Stimulated activated effector memory CD8-positive, alpha-beta T cell treated with anti-CD3 and anti-CD28 coated beads, Interleukin-12 subunit alpha, Interleukin-12 subunit beta, amount 100 ng/mL, for 72 hours (primary cell): ENCODE results near the gene GFOD1.
"Not testable (repeated sequence)": the region's sequence is repeated elsewhere in the genome, so short reads cannot be mapped to it uniquely, and the experiment has no call there.

ENCODE experiments used
- ATAC-seq: fragments of 150-1000 bp; cut with Tn5 transposase; 2 replicates; pipeline ENCODE4 v1.10.0; 2021
- DNase-seq, 2 donors: peaks; one replicate each; pipeline ENCODE4 v3.0.0; 2021 to 2022; ENCODE audit warnings: low spot score in 2 of 2
- H3K27ac Mint-ChIP-seq: one replicate; pipeline ENCODE4 v1.8.0; 2022; ENCODE audit warnings: mild to moderate bottlenecking, mixed read lengths
- H3K36me3 Mint-ChIP-seq: one replicate; pipeline ENCODE4 v1.8.0; 2022; ENCODE audit warnings: mild to moderate bottlenecking, mixed read lengths
- H3K4me1 Mint-ChIP-seq: one replicate; pipeline ENCODE4 v1.8.0; 2022; ENCODE audit warnings: mixed read lengths
- H3K4me3 Mint-ChIP-seq: one replicate; pipeline ENCODE4 v1.8.0; 2022; ENCODE audit warnings: mild to moderate bottlenecking, mixed read lengths
- H3K9me3 Mint-ChIP-seq: one replicate; pipeline ENCODE4 v1.8.0; 2022; ENCODE audit warnings: mixed read lengths

Gene GFOD1

GRCh38 chr6:13331516-13332348 lies 155.7 kb downstream of the GFOD1 start:
- DNase-seq: no peak

DNA sequence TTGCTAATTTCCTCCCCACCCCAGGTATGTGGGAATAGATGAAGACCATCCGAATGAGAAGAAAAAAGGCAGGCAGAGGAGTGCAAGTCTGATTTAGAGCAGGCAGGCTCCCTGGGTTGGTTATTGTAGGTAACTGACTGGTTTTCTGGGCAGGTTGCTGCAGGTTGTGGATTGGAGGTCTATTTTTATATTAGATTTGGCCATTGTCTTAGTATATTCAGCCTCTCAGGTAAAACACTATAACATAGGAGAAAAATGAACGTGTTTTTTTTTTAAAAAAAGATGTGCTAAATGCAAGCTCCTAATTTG lies 158.6 kb downstream of the GFOD1 start:
- Mint-ChIP-seq H3K36me3 (peaks cover 19% of the 10 kb centered on the region), H3K27ac (peak overlapping the region; percentile 92), H3K9me3 (no peaks in the 10 kb centered on the region), H3K4me3 (peak overlapping the region; percentile 85), H3K4me1 (peaks cover 12% of the 10 kb centered on the region)
- ATAC-seq (no peak), DNase-seq (no peak)

More at GRCh38 chr6:13331516-13332348, 155.7 kb downstream of the GFOD1 start:
- peaks cover 12% of the 10 kb centered on the region for H3K4me1 Mint-ChIP-seq
- no peak overlapping the region for H3K27ac Mint-ChIP-seq
- no peaks in the 10 kb centered on the region for H3K9me3 Mint-ChIP-seq
- peaks cover under 1% of the 10 kb centered on the region for H3K36me3 Mint-ChIP-seq
- H3K4me3 Mint-ChIP-seq: no peak overlapping the region
- ATAC-seq: no peak

GRCh38 chr6:13328076-13328874 lies 159.1 kb downstream of the GFOD1 start, which contains the start of gene TBC1D7:
Gene TBC1D7 (minus strand): TSS chr6:13328537. CDS start chr6:13326898, 1,639 bp downstream.
- Mint-ChIP-seq H3K4me1 (peaks cover 12% of the 10 kb centered on the region), H3K4me3 (peak within 1 kb of the TSS; percentile 85), H3K9me3 (no peaks in the 10 kb centered on the region), H3K27ac (peak within 1 kb of the TSS; percentile 92), H3K36me3 (peaks cover 24% of the 10 kb centered on the region)
- peak; percentile 94 to 96 for DNase-seq
- ATAC-seq: peak; percentile 93

DNA sequence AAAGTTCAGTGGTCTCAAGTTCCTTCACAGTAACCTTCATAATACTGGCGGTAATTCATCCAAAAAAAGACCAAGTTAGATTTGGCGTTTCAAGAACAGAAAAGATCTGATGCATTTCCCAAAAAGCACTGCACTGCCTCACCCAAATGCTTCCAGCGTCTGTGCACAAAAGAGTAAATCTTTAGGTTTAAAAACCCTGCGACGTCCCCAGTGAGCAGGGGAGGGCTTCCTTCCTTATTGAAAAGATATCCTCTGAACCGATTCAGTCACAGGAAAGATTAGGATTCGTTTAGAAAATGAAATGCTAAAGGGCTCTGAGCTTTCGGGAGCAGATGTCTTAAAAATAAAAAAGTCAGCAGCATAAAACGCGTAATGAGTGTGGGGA lies 159.7 kb downstream of the GFOD1 start:
- no peak for DNase-seq
- H3K4me1 Mint-ChIP-seq: peaks cover 12% of the 10 kb centered on the region

GRCh38 chr6:13326031-13326586 lies 161.3 kb downstream of the GFOD1 start:
- H3K9me3 Mint-ChIP-seq, H3K27ac Mint-ChIP-seq, ATAC-seq, H3K4me3 Mint-ChIP-seq, DNase-seq: not testable (repeated sequence)
- peaks cover 12% of the 10 kb centered on the region for H3K4me1 Mint-ChIP-seq
- H3K36me3 Mint-ChIP-seq: peaks cover 41% of the 10 kb centered on the region

More for the DNA sequence above, 159.7 kb downstream of the GFOD1 start:
- Mint-ChIP-seq H3K9me3 (no peaks in the 10 kb centered on the region), H3K36me3 (peaks cover 30% of the 10 kb centered on the region), H3K27ac (peak overlapping the region; percentile 92), H3K4me3 (peak overlapping the region; percentile 85)
- ATAC-seq: no peak

DNA sequence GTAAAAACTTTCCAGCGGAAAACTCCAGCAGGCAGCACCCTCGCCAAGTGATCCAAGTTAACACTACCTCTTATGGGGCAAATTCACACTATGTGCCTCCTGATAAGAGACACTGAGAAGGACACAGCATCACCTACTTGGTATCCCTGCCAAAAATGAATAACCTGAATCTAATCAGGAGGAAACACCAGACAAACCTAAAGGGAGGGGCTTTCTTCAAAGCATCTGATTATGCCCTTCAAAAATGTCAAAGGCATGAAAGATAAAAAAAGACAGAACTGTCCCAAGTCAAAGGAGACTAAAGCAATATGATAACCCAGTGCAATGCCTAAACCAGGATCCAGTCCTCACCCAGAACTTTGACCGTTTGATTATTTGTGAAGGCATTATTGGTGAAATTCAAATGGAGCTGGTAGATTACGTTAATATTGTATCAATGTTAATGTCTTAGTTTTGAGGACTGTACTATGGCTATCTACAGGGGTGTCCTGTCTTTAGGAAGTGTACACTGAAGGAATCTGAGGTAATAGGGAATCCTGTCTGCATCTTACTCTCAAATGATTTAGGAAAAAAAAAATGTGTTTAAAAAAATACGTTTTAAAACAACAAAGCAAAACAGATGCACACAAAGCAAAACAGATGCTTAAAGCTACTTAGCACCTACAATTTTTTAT lies 167.4 kb downstream of the GFOD1 start:
- ATAC-seq (no peak), DNase-seq (peak in 1 of 2 donors; percentile 8)
- no peaks in the 10 kb centered on the region for H3K9me3 Mint-ChIP-seq
- H3K4me1 Mint-ChIP-seq: no peaks in the 10 kb centered on the region
- no peak overlapping the region for H3K4me3 Mint-ChIP-seq
- H3K27ac Mint-ChIP-seq: no peak overlapping the region
- peaks cover 93% of the 10 kb centered on the region for H3K36me3 Mint-ChIP-seq

GRCh38 chr6:13318821-13319220 lies 168.6 kb downstream of the GFOD1 start:
- no peak for ATAC-seq
- H3K9me3 Mint-ChIP-seq: no peaks in the 10 kb centered on the region
- H3K4me3 Mint-ChIP-seq: no peak overlapping the region
- H3K27ac Mint-ChIP-seq: no peak overlapping the region
- H3K36me3 Mint-ChIP-seq: peaks cover 93% of the 10 kb centered on the region
- DNase-seq: no peak
- no peaks in the 10 kb centered on the region for H3K4me1 Mint-ChIP-seq

GRCh38 chr6:13315896-13316295 lies 171.5 kb downstream of the GFOD1 start:
- no peak for ATAC-seq
- H3K27ac Mint-ChIP-seq: no peak overlapping the region
- H3K4me1 Mint-ChIP-seq: no peaks in the 10 kb centered on the region
- DNase-seq: no peak
- no peak overlapping the region for H3K4me3 Mint-ChIP-seq
- H3K9me3 Mint-ChIP-seq: no peaks in the 10 kb centered on the region
- H3K36me3 Mint-ChIP-seq: peaks cover 97% of the 10 kb centered on the region

DNA sequence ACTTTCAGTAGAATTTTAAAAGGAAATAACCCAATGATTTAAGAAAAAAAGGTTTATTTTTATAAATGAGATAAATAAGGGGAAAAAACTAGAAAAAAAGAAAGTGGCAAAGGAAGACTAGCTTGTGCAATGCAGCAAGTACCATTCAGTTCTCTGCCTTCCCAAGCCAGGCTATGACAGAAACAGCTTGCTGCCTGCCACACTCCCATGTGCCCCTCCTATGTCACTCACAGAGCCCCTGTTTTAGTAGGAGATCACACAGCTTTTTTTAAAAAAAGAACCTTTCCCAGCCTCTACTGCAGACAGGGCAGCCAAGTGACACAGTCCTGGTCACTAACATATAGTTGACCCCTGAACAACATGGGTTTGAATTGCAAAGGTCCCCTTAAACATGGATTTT lies 172.6 kb downstream of the GFOD1 start:
- Mint-ChIP-seq H3K4me1 (no peaks in the 10 kb centered on the region), H3K9me3 (no peaks in the 10 kb centered on the region), H3K27ac (no peak overlapping the region), H3K4me3 (no peak overlapping the region), H3K36me3 (peaks cover 88% of the 10 kb centered on the region)
- no peak for DNase-seq
- ATAC-seq: no peak

- H3K4me3 Mint-ChIP-seq: no peak overlapping the region
- no peaks in the 10 kb centered on the region for H3K9me3 Mint-ChIP-seq
- no peaks in the 10 kb centered on the region for H3K4me1 Mint-ChIP-seq
- no peak overlapping the region for H3K27ac Mint-ChIP-seq
- ATAC-seq: no peak
- peaks cover 69% of the 10 kb centered on the region for H3K36me3 Mint-ChIP-seq
- DNase-seq: no peak
These were observed 176.2 kb downstream of the GFOD1 start for GRCh38 chr6:13311155-13311554.

DNA sequence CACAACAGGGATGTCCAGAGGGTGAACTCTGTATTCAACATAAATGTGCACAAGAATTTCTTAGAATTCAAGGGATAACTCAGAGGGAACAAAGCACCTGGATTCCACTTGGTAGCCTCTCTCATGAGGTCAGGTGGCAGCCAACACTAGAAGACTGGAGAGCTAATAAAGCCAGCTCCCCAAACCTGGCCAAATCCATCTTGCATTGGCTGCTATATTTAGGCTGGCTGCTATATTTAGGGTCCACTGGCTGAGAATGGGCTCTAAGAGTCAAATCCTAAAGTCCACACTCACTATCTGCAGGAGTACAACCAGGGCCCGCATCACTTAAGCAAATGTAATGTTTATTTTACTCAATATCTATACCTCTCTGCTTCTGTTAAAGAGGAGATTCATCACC lies 179.1 kb downstream of the GFOD1 start:
- peaks cover 14% of the 10 kb centered on the region for H3K4me1 Mint-ChIP-seq
- H3K27ac Mint-ChIP-seq: no peak overlapping the region
- no peaks in the 10 kb centered on the region for H3K9me3 Mint-ChIP-seq
- ATAC-seq (no peak), DNase-seq (no peak)
- peaks cover 59% of the 10 kb centered on the region for H3K36me3 Mint-ChIP-seq
- no peak overlapping the region for H3K4me3 Mint-ChIP-seq
